GM18861 (cell line): Measurements from ENCODE around the gene MCFD2.

Experiments
- ATAC-seq: cut with Tn5 transposase; IDR thresholded peaks from one replicate; pipeline ENCODE4 v1.9.1; 2021; ENCODE audit not compliant: unreplicated experiment

The MCFD2 gene

DNA sequence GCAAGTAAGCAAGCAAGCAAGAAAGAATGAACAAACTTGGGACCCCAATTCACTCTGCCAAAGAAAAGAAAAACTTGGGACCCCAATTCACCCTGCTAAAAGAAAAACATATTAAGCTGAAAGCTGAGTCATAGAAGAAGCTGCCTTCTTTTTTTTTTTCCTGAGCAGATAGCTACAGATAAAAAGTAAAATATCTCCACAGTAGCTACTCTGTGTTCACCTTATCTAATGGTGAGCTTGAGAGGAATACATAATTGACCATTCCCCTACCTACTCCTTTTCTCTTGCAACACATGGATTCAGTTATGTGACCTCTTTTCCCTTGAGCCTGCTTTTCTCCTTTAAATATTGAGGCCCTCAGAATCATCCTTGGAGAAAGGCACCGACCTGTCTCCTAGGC lies 63.0 kb downstream of the MCFD2 start:
- ATAC-seq, result no peak

DNA sequence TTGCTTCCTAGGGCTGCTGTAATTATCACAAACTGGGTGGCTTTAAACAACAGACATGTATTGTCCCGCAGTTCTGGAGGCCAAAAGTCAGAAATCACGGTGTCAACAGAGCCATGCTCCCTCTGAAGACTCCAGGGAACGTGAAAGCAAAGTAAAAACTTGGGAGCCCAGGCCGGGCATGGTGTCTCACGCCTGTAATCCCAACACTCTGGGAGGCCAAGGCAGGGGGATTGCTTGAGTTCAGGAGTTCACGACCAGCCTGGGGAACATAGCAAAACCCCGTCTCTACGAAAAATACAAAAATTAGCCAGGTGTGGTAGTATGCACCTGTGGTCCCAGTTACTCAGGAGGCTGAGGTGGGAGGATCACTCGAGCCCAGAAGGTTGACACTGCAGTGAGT lies 63.5 kb downstream of the MCFD2 start:
- ATAC-seq, result no peak
